ENCODE data around the gene HAGH. TPM values are rescaled to one million over a fixed set of nuclear protein-coding genes. Genes with fewer than 3 reads are reported as not detected.
A peak's percentile ranks its signal among the peaks of the same experiment; 100 is the strongest.

HAGH gene
- total RNA-seq, 2 experiments from 2014 or later, result 48.0 to 50.4 TPM

- CTCF ChIA-PET, result no interaction called here
- no peaks in the 10 kb centered on the region for H3K9me3 Mint-ChIP-seq (ENCODE audit: insufficient read depth)
- DNase-seq, result no peak
- no peaks in the 10 kb centered on the region for H3K27me3 Mint-ChIP-seq (ENCODE audit: low read depth)
- POLR2A ChIA-PET, result interaction anchor here (0.5 kb wide), 1 partner anchor 1134 kb away, joined by 3 read pairs; no protein-coding TSS in a partner anchor
- H3K36me3 Mint-ChIP-seq (ENCODE audit: low read depth), result peaks cover 8% of the 10 kb centered on the region
- H3K27ac Mint-ChIP-seq, result no peak overlapping the region
- no peak overlapping the region for H3K4me3 Mint-ChIP-seq
- no peak for ATAC-seq
- H3K4me1 Mint-ChIP-seq (ENCODE audit: low read depth), result peaks cover 11% of the 10 kb centered on the region
These were observed 37.9 kb downstream of the HAGH start for GRCh38 chr16:1788708-1789100.

- no peaks in the 10 kb centered on the region for H3K27me3 Mint-ChIP-seq (ENCODE audit: low read depth)
- H3K36me3 Mint-ChIP-seq (ENCODE audit: low read depth), result peaks cover 11% of the 10 kb centered on the region
- no peak for ATAC-seq
- no peaks in the 10 kb centered on the region for H3K9me3 Mint-ChIP-seq (ENCODE audit: insufficient read depth)
- CTCF ChIA-PET, result no interaction called here
- peaks cover 16% of the 10 kb centered on the region for H3K4me1 Mint-ChIP-seq (ENCODE audit: low read depth)
- POLR2A ChIA-PET, result no interaction called here
- no peak for DNase-seq
- H3K4me3 Mint-ChIP-seq, result no peak overlapping the region
- H3K27ac Mint-ChIP-seq, result no peak overlapping the region
These were observed 38.4 kb downstream of the HAGH start for GRCh38 chr16:1788095-1788707.

- Mint-ChIP-seq H3K27me3 (ENCODE audit: low read depth) (no peaks in the 10 kb centered on the region), H3K27ac (no peak overlapping the region), H3K36me3 (ENCODE audit: low read depth) (peaks cover 12% of the 10 kb centered on the region), H3K9me3 (ENCODE audit: insufficient read depth) (no peaks in the 10 kb centered on the region), H3K4me1 (ENCODE audit: low read depth) (peaks cover 16% of the 10 kb centered on the region), H3K4me3 (no peak overlapping the region)
- DNase-seq (no peak), ATAC-seq (no peak)
- ChIA-PET POLR2A (no interaction called here), CTCF (no interaction called here)
These were observed 39.1 kb downstream of the HAGH start for GRCh38 chr16:1787322-1788094.

GRCh38 chr16:1787056-1787321 lies 39.6 kb downstream of the HAGH start:
- Mint-ChIP-seq H3K4me3 (no peak overlapping the region), H3K4me1 (ENCODE audit: low read depth) (peaks cover 16% of the 10 kb centered on the region), H3K36me3 (ENCODE audit: low read depth) (peaks cover 12% of the 10 kb centered on the region), H3K27ac (no peak overlapping the region), H3K9me3 (ENCODE audit: insufficient read depth) (no peaks in the 10 kb centered on the region), H3K27me3 (ENCODE audit: low read depth) (no peaks in the 10 kb centered on the region)
- ChIA-PET CTCF (no interaction called here), POLR2A (no interaction called here)
- ATAC-seq, result no peak
- DNase-seq, result no peak

GRCh38 chr16:1786242-1787055 lies 40.2 kb downstream of the HAGH start:
- Mint-ChIP-seq H3K4me1 (ENCODE audit: low read depth) (peaks cover 21% of the 10 kb centered on the region), H3K27ac (no peak overlapping the region), H3K36me3 (ENCODE audit: low read depth) (peaks cover 15% of the 10 kb centered on the region), H3K4me3 (no peak overlapping the region), H3K27me3 (ENCODE audit: low read depth) (no peaks in the 10 kb centered on the region), H3K9me3 (ENCODE audit: insufficient read depth) (no peaks in the 10 kb centered on the region)
- DNase-seq (no peak), ATAC-seq (no peak)
- POLR2A ChIA-PET, result no interaction called here
- CTCF ChIA-PET, result no interaction called here

GRCh38 chr16:1785846-1786170 lies 40.8 kb downstream of the HAGH start:
- peaks cover 27% of the 10 kb centered on the region for H3K4me1 Mint-ChIP-seq (ENCODE audit: low read depth)
- ChIA-PET CTCF (no interaction called here), POLR2A (no interaction called here)
- H3K4me3 Mint-ChIP-seq, result no peak overlapping the region
- H3K36me3 Mint-ChIP-seq (ENCODE audit: low read depth), result peaks cover 15% of the 10 kb centered on the region
- ATAC-seq (no peak), DNase-seq (no peak)
- H3K9me3 Mint-ChIP-seq (ENCODE audit: insufficient read depth), result no peaks in the 10 kb centered on the region
- H3K27ac Mint-ChIP-seq, result no peak overlapping the region
- H3K27me3 Mint-ChIP-seq (ENCODE audit: low read depth), result no peaks in the 10 kb centered on the region

GRCh38 chr16:1784977-1785845 lies 41.4 kb downstream of the HAGH start:
- CTCF ChIA-PET, result no interaction called here
- POLR2A ChIA-PET, result interaction anchor here (0.6 to 4.5 kb wide), 3 partner anchors 13 to 709 kb away, joined by 3 to 39 read pairs (median 3); partner anchors contain the start of genes EME2, MRPS34 and NME3
- H3K27ac Mint-ChIP-seq, result no peak overlapping the region
- no peaks in the 10 kb centered on the region for H3K9me3 Mint-ChIP-seq (ENCODE audit: insufficient read depth)
- H3K36me3 Mint-ChIP-seq (ENCODE audit: low read depth), result peaks cover 15% of the 10 kb centered on the region
- H3K4me1 Mint-ChIP-seq (ENCODE audit: low read depth), result peaks cover 31% of the 10 kb centered on the region
- H3K4me3 Mint-ChIP-seq, result peak overlapping the region; percentile 50
- H3K27me3 Mint-ChIP-seq (ENCODE audit: low read depth), result no peaks in the 10 kb centered on the region
- no peak for ATAC-seq
- no peak for DNase-seq

- Mint-ChIP-seq H3K36me3 (ENCODE audit: low read depth) (peaks cover 11% of the 10 kb centered on the region), H3K4me1 (ENCODE audit: low read depth) (peaks cover 33% of the 10 kb centered on the region), H3K27me3 (ENCODE audit: low read depth) (no peaks in the 10 kb centered on the region), H3K9me3 (ENCODE audit: insufficient read depth) (no peaks in the 10 kb centered on the region), H3K27ac (peak within 1 kb of the TSS; percentile 90), H3K4me3 (peak within 1 kb of the TSS; percentile 92)
- POLR2A ChIA-PET, result interaction anchor here (0.8 to 4.5 kb wide), 11 partner anchors 11 to 361 kb away, joined by 3 to 39 read pairs (median 3); partner anchors contain the start of genes EME2, FAHD1, HAGH and MAPK8IP3
- CTCF ChIA-PET, result interaction anchor here (0.6 to 2.8 kb wide), 11 partner anchors 9 to 474 kb away, joined by 3 to 41 read pairs (median 4); partner anchors contain the start of genes EME2, IFT140, MAPK8IP3 and MRPS34
- ATAC-seq (peak; percentile 92), DNase-seq (peak; percentile 100)
These were observed 44.0 kb downstream of the HAGH start, which contains the start of the genes NUBP2 and SPSB3 for GRCh38 chr16:1782408-1783264. TSS of gene NUBP2 (plus strand) at chr16:1782960. CDS start at chr16:1783021, 61 bp downstream. TSS of gene SPSB3 (minus strand) at chr16:1782571. CDS start at chr16:1781483, 1,088 bp downstream.

- H3K27ac Mint-ChIP-seq, result peak overlapping the region; percentile 88
- DNase-seq (peak; percentile 63), ATAC-seq (peak; percentile 3)
- POLR2A ChIA-PET, result interaction anchor here (0.6 to 4.5 kb wide), 7 partner anchors 10 to 360 kb away, joined by 3 to 39 read pairs (median 5); partner anchors contain the start of genes EME2, FAHD1, HAGH and MAPK8IP3
- no peaks in the 10 kb centered on the region for H3K27me3 Mint-ChIP-seq (ENCODE audit: low read depth)
- peaks cover 11% of the 10 kb centered on the region for H3K36me3 Mint-ChIP-seq (ENCODE audit: low read depth)
- CTCF ChIA-PET, result interaction anchor here (0.8 to 2.8 kb wide), 8 partner anchors 9 to 473 kb away, joined by 3 to 41 read pairs (median 6); partner anchors contain the start of genes EME2, IFT140, MAPK8IP3 and MRPS34
- no peaks in the 10 kb centered on the region for H3K9me3 Mint-ChIP-seq (ENCODE audit: insufficient read depth)
- H3K4me3 Mint-ChIP-seq, result peak overlapping the region; percentile 92
- peaks cover 33% of the 10 kb centered on the region for H3K4me1 Mint-ChIP-seq (ENCODE audit: low read depth)
These were observed 44.7 kb downstream of the HAGH start for GRCh38 chr16:1781758-1782407.

GRCh38 chr16:1781254-1781653 lies 45.4 kb downstream of the HAGH start:
- ATAC-seq (no peak), DNase-seq (no peak)
- POLR2A ChIA-PET, result interaction anchor here (0.6 to 4.5 kb wide), 3 partner anchors 9 to 359 kb away, joined by 3 to 39 read pairs (median 3); partner anchors contain the start of genes EME2, MRPS34, NME3 and NTHL1
- Mint-ChIP-seq H3K9me3 (ENCODE audit: insufficient read depth) (no peaks in the 10 kb centered on the region), H3K36me3 (ENCODE audit: low read depth) (peaks cover 13% of the 10 kb centered on the region), H3K27me3 (ENCODE audit: low read depth) (no peaks in the 10 kb centered on the region), H3K4me3 (peak overlapping the region; percentile 87), H3K4me1 (ENCODE audit: low read depth) (peaks cover 33% of the 10 kb centered on the region), H3K27ac (peak overlapping the region; percentile 88)
- CTCF ChIA-PET, result interaction anchor here (2.8 kb wide), 1 partner anchor 8 kb away, joined by 41 read pairs; the partner anchor contains the start of genes EME2, MRPS34 and NME3
